MCF 10A (cell line): ENCODE measurements around the gene USP47. TPM values are rescaled to one million over a fixed set of nuclear protein-coding genes. Genes with fewer than 3 reads are reported as not detected.

Experiments used
- BruUV-seq: library from RNA; stranded (reverse); fragments of 400-500 nt; replicated peaks from 2 replicates; lab custom pipeline; 2021; lab: Mats Ljungman, UMichigan
- CTCF ChIA-PET: fragments of 300-600 bp; sonication (Branson Sonifier 250); formaldehyde crosslinking; extraction: SDS; loops from one replicate; lab custom pipeline; 2021; ENCODE audit warnings: antibody characterized with exemption, inconsistent platforms; lab: Yijun Ruan, JAX
- POLR2A ChIA-PET: fragments of 300-600, 350-650 bp; sonication (Branson Sonifier 250); formaldehyde crosslinking; extraction: SDS; loops from one replicate; lab custom pipeline; 2020; ENCODE audit warnings: antibody characterized with exemption, inconsistent platforms; lab: Yijun Ruan, JAX
- DNase-seq: peaks from one replicate; pipeline ENCODE4 v3.0.0-alpha.2; 2018; ENCODE audit not compliant: unreplicated experiment
- H3K27ac Mint-ChIP-seq: one replicate; pipeline ENCODE4 v1.8.0; 2022; ENCODE audit warnings: mild to moderate bottlenecking, low read depth, mixed read lengths; ENCODE audit not compliant: unreplicated experiment
- H3K27me3 Mint-ChIP-seq: one replicate; pipeline ENCODE4 v1.8.0; 2022; ENCODE audit warnings: mixed read lengths; ENCODE audit not compliant: insufficient read depth, unreplicated experiment
- H3K36me3 Mint-ChIP-seq: one replicate; pipeline ENCODE4 v1.8.0; 2022; ENCODE audit warnings: mild to moderate bottlenecking, moderate library complexity, mixed read lengths; ENCODE audit not compliant: insufficient read depth, unreplicated experiment
- H3K4me1 Mint-ChIP-seq: one replicate; pipeline ENCODE4 v1.8.0; 2022; ENCODE audit warnings: mixed read lengths; ENCODE audit not compliant: insufficient read depth, unreplicated experiment
- H3K4me3 Mint-ChIP-seq: one replicate; pipeline ENCODE4 v1.8.0; 2022; ENCODE audit warnings: mild to moderate bottlenecking, moderate library complexity, mixed read lengths; ENCODE audit not compliant: unreplicated experiment
- H3K9me3 Mint-ChIP-seq: one replicate; pipeline ENCODE4 v1.8.0; 2022; ENCODE audit warnings: mixed read lengths; ENCODE audit not compliant: unreplicated experiment
- intact Hi-C: fragments of 100-400 bp; cut with micrococcal nuclease; formaldehyde crosslinking; loops from 2 replicates; pipeline ENCODE4 v1.14.1; 2022
- total RNA-seq: library from RNA; stranded (reverse); gene quantifications from 2 replicates; pipeline ENCODE4 v1.2.3, GENCODE V29; 2022
- TF ChIP-seq, protein P1 (sequence below): fragments of 200-600 bp; IDR thresholded peaks from one replicate; pipeline ENCODE4 v1.8.0; 2022; ENCODE audit warnings: antibody characterized with exemption, mild to moderate bottlenecking; ENCODE audit not compliant: unreplicated experiment

Gene USP47
- total RNA-seq, 1 experiment from 2014 or later = 41.6 TPM

DNA sequence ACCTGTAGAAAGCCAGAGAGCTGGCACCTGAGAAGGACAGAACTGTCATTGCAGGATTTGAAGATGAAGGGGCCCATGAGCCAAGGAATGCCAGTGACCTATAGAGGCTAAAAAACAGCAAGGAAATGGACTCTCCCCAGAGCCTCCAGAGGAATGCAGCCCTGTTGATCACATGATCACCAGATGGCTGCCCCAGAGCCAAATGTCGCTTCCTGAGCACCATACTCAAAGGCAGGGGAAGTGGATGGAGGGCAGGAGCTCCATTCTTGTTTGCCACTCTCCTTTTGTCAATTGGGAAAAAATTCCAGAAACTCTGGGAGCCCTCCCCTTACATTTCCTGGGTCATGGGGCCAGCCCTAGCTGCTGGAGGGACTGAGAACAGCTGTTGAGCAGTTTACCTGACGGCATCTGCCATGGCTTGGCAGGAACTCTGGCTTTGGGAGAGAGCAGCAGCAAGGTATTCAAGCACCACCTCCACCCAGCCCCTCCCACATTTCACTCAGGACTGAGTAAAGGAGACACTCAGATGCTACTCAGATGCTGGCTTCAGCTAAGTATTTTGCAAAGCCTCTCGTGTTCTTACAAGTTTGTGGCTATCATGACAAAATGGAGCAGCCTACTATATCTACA is 119.7 kb downstream of the USP47 start:
- H3K27ac Mint-ChIP-seq = no peak overlapping the region

DNA sequence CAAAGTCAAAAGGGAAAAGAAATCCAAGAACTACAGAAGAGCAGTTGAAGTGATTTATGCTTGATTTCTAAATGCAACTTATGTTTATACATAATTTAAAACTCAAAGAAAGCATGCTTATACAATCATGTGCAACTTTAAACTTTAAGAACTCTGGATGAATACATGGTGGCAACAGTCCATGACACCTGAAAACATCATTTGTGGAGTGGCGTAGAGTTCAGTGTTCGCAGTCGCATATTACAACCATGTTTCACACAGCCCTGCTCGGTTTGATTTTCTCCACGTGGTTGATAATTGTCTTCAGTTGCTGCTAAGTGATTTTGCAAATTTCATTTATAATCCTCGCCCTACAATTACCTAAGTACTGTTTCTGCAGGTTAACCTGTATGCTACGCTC is 121.3 kb downstream of the USP47 start:
- H3K4me3 Mint-ChIP-seq = no peak overlapping the region
- BruUV-seq = no TSS peak
- H3K36me3 Mint-ChIP-seq = peaks cover 29% of the 10 kb centered on the region
- intact Hi-C loops = no loop called here
- POLR2A ChIA-PET = no interaction called here
- peaks cover 5% of the 10 kb centered on the region for H3K4me1 Mint-ChIP-seq
- no peaks in the 10 kb centered on the region for H3K9me3 Mint-ChIP-seq
- H3K27ac Mint-ChIP-seq = no peak overlapping the region
- no peak for DNase-seq
- TF ChIP-seq, protein P1, sequence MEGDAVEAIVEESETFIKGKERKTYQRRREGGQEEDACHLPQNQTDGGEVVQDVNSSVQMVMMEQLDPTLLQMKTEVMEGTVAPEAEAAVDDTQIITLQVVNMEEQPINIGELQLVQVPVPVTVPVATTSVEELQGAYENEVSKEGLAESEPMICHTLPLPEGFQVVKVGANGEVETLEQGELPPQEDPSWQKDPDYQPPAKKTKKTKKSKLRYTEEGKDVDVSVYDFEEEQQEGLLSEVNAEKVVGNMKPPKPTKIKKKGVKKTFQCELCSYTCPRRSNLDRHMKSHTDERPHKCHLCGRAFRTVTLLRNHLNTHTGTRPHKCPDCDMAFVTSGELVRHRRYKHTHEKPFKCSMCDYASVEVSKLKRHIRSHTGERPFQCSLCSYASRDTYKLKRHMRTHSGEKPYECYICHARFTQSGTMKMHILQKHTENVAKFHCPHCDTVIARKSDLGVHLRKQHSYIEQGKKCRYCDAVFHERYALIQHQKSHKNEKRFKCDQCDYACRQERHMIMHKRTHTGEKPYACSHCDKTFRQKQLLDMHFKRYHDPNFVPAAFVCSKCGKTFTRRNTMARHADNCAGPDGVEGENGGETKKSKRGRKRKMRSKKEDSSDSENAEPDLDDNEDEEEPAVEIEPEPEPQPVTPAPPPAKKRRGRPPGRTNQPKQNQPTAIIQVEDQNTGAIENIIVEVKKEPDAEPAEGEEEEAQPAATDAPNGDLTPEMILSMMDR = no peak
- CTCF ChIA-PET = interaction anchor here (1.2 kb wide), 1 partner anchor 32 kb away, joined by 5 read pairs; no protein-coding TSS in a partner anchor
- H3K27me3 Mint-ChIP-seq = no peaks in the 10 kb centered on the region

More for the DNA sequence above, 119.7 kb downstream of the USP47 start:
- Mint-ChIP-seq H3K4me3 (no peak overlapping the region), H3K36me3 (peaks cover 42% of the 10 kb centered on the region), H3K27me3 (no peaks in the 10 kb centered on the region), H3K4me1 (peaks cover 4% of the 10 kb centered on the region), H3K9me3 (no peaks in the 10 kb centered on the region)
- DNase-seq = no peak
- ChIA-PET CTCF (interaction anchor here (1.0 to 1.9 kb wide), 3 partner anchors 10 to 29 kb away, joined by 3 to 7 read pairs (median 3); no protein-coding TSS in a partner anchor), POLR2A (interaction anchor here (1.2 to 1.4 kb wide), 2 partner anchors 32 to 40 kb away, joined by 3 to 5 read pairs; no protein-coding TSS in a partner anchor)
- TF ChIP-seq, protein P1 = no peak
- BruUV-seq = no TSS peak
- intact Hi-C loops = no loop called here

DNA sequence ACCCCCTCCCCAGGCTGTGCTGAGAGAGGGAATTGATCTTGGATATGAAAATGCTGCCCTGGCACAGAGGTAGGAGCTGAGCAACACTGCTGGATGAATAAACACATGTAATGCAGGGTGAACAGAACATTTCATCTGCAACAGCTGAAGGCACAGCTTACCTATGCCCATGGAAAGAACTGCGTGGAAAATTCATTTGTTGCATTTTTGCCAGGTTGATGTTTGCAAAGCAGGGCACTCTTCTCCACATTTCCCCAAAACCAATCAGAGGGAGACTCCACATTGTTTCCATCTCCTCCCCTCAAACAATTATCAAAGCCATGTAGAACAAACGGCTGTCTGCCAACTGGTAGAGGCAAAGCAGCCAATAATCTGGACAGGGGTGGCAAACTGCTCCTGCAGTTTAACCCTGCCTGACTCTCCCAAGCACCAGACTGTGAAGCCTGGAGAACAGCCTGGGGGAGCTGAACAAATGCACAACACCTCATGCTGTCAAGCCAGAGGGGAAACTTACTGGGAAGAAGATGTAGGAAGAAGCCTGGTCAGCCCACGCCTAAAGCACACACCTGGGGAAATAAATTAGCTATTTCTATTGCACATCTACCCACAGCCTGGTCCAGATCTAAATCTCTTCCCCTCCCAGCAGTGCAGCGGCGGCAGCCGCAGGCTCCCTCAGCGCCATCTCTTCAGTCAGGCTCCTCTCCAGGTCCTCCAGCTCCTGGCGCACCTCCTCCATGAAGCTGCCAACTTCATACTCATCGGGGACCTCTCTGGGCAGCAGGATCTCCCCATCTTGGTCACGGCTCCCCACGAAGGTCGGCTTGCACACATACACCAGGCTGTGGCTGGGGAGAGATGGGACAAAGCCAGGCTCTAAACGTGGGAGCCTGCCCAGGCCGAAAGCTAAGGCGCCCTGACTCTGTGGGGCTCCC is 122.3 kb downstream of the USP47 start:
- Mint-ChIP-seq H3K9me3 (no peaks in the 10 kb centered on the region), H3K4me3 (no peak overlapping the region), H3K4me1 (peaks cover 5% of the 10 kb centered on the region), H3K27me3 (no peaks in the 10 kb centered on the region), H3K27ac (no peak overlapping the region), H3K36me3 (peaks cover 18% of the 10 kb centered on the region)
- TF ChIP-seq, protein P1 = no peak
- ChIA-PET CTCF (interaction anchor here (0.8 to 1.3 kb wide), 3 partner anchors 8 to 80 kb away, joined by 3 read pairs; no protein-coding TSS in a partner anchor), POLR2A (interaction anchor here (1.0 kb wide), 1 partner anchor 9 kb away, joined by 3 read pairs; no protein-coding TSS in a partner anchor)
- no TSS peak for BruUV-seq
- intact Hi-C loops = no loop called here
- no peak for DNase-seq

DNA sequence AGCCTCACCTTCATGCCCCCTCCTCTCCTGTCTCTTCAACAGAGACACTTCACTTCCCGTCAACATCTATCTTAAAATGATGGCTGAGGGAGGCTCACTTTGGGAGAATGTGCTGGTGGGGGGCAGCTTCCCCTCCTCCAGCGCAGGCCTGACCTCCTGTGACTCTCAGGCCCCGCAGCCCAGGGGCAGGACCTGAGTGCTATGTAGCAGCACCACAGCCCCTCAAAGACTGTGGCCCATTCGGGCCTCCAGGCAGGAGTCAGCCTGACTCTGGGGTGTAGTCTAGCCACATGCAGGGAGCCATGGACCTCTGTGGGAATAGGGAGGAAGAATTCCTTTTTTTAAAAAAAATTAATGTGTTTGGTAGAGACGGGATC is 123.0 kb downstream of the USP47 start:
- Mint-ChIP-seq H3K4me3 (no peak overlapping the region), H3K27me3 (no peaks in the 10 kb centered on the region), H3K27ac (no peak overlapping the region), H3K9me3 (no peaks in the 10 kb centered on the region), H3K4me1 (peaks cover 5% of the 10 kb centered on the region), H3K36me3 (peaks cover 13% of the 10 kb centered on the region)
- BruUV-seq = no TSS peak
- ChIA-PET POLR2A (interaction anchor here (0.5 to 0.6 kb wide), 2 partner anchors 11 to 757 kb away, joined by 3 read pairs; no protein-coding TSS in a partner anchor), CTCF (interaction anchor here (1.3 kb wide), 1 partner anchor 79 kb away, joined by 3 read pairs; no protein-coding TSS in a partner anchor)
- intact Hi-C loops = no loop called here
- TF ChIP-seq, protein P1 = no peak
- no peak for DNase-seq
